HG02852 (cell line): Measurements from ENCODE around the gene KLC1.

ENCODE experiments used
- ATAC-seq: cut with Tn5 transposase; IDR thresholded peaks from one replicate; pipeline ENCODE4 v1.9.1; 2021; ENCODE audit warnings: mild to moderate bottlenecking, moderate library complexity; ENCODE audit not compliant: unreplicated experiment

The KLC1 gene

DNA sequence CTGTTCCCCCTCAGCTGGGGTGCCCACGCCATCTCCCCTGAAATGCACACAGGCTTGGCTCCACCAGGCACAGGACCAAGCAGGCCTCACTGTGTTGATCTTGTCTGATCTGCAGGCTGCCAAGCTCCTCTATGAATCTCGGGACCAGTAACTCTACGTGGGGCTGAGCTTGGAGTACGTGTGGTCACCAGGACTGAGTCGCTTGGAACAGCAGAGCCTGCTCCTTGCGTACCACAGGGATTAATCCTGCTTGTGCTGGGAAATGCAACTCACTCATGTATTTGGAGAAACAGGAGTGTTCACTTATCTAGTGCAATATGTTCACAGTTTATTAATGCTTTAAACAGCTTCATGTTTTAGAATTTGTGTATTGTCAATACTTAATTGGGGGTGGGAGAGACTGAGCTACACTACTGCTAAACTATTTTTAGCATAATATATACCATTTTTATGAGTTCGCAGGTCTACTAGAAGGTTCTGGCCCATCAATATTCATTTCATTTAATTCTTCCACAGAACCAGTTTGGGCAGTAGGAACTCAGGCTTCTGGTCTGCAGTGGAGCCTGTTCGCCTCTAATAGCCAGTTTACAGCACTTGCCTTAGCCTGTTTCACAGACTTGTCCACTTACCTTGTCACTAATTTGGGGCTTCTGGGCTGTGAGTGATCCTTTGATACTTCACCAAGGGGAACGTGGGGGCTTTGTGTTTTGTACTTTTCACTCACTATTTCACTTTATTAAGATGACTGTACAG is 104.0 kb downstream of the KLC1 start:
- no peak for ATAC-seq

DNA sequence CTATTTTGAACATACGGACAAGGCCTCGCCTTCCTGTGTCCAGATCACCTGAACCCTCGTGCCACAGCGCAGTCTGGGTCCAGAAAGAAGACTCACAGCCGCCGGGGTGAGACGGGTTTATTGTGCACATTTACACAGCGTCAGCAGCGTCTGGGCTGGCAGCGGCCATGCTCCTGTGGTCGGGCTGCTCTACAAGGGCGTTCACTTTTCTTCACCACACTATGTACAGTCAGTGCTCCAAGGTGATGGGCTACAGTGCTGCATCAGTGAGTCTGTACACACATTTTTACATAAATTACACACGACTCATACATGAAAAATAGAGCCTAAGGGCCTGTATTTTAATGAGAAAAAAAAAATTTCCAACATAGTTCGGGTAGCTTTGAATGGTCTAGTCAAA is 104.6 kb downstream of the KLC1 start:
- no peak for ATAC-seq

DNA sequence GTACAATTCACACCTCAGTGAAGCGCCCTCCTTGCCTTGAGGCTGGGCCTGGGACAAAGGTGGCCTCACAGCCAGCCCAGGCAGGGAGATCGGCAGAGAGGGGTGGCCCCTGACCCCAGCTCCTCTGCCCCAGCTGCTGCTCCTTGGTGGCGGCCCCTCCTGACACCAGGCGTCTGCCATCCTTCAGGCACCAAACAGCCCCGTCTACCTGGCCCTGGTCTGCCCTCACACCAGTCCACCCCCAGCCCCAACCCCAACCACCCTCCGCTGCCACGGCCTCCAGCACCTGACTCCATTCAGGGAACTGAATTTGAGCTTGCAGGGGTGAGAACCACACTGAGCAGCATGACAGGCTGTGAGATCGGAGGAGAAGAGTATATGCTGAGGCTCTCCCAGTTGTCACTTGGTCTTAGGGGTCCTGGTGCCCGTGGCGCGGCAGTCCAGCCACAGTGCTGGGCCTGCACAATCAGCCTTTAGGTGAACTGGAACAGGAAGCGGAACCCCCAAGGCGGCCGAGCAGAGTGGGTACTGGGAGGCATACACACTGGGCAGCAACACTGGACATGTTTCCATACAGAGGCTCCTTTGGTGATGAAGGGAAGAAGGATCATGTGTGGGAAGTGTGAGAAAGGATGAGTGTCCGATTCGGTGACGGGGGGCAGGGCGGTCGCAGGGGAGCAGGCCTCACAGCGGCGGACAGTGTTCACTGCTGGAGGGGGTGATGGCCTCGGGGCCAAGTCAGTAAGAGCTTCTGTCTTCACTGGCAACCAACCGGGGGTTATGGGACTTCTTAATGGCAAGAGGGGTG is 105.3 kb downstream of the KLC1 start:
- ATAC-seq, result no peak

DNA sequence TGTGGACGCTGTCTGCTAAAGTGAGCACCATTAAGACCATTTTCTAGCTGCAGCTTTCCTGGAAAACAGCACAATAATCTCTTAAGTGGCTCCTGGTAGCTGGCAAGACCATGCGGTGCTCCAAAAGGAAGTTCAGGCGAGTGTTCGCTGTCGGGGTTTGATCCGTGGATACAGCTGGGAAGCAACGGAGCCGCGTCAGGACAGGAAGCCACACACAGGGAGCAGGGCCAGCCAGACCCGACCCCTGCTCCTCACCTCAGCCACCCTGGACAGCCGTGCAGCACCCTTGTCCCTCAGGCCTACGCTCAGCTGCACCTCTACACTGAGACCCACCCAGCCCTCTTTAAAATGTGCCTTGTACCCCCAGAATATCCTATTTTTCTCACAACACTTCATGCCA is 106.0 kb downstream of the KLC1 start:
- ATAC-seq, result no peak

DNA sequence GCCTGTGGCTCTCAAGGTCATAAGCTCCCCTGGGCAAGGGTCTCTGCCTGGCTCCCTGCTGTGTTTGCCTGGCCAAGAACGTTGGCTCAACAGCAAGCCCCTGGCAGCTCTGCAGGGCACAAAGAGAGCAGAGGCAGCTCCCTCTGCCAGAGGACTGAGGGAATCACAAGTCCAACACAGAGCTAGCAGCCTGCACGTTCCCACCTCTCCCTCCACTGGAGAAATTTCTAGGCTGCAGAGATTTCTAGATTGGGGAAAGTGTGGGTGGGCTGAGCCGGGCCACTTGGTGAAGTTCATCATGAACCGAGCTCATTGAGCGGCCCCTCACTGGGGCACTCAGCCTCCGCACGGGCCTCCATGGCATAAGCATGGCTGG is 106.4 kb downstream of the KLC1 start:
- no peak for ATAC-seq

DNA sequence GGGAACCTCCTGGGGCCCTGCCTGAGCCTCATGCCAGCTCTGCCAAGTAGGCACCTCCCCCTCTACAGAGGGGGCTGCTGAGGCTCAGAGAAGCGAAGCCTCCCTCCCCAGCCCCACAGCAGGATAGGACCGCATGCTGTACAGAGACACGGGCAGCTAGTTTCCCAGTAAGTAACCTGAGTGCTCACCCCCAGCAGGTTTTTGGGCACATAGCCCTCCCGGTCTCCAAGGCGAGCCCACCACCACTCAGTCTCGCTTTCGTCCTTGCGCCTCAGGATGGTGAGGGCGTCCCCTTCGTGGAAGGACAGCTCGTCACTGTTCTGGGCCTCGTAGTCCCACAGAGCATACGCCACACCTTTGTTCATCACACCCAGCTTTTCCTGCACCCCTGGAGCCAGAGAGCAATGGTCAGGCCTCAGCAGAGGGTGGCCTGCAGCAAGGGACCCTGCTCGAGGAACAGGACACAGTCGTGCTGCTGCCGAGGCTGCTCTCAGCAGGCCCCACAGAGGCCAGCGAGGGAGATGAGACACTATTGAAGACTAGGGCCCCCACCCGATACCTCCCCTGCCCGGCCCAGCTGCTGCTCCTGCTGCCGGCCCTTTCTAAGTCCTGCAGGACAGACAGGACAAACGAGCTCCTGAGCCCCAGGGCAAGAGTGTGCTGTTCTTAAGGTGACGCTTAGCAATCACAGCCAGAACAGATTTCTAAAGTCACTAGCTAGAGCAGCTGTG is 107.0 kb downstream of the KLC1 start:
- ATAC-seq, result no peak

DNA sequence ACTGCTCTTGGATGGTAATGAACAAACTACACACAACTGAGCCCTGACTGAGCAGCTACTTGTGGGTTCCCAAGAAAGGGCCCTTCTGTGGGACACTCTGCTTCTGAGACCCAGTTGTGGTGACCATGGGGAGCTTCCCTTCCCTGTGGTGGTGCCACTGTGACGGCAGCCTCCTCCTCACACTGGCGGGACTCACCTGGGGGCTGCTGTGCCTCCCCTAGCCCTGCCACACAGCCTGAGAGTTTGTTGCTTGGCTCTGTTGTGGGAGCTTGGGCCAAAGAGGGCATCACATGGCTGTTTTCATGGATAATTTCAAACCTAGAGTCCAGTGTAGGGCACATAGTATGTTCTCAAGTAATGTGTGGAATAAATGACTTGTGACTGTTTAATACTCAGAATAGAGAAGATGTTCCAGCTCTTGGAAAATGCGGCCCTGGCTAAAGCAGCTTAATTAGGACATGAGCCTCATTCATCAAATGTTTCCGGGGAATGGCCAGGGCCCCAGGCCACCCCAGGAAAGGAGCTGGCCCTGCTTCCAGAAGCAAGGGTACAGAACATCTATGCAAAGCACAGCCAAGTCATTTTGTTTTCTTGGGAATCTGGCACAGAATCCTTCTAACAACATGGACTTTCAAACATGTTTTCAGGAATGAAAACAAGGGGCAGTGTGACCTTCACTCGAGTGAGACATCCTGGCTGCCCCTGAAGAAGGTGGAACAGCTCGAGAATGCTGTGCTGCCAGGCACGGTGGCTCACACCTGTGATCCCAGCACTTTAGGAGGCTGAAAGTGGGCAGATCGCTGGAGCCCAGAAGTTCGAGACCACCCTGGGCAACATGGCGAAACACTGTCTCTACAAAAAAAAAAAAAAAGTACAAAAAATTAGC is 107.8 kb downstream of the KLC1 start:
- ATAC-seq, result no peak

DNA sequence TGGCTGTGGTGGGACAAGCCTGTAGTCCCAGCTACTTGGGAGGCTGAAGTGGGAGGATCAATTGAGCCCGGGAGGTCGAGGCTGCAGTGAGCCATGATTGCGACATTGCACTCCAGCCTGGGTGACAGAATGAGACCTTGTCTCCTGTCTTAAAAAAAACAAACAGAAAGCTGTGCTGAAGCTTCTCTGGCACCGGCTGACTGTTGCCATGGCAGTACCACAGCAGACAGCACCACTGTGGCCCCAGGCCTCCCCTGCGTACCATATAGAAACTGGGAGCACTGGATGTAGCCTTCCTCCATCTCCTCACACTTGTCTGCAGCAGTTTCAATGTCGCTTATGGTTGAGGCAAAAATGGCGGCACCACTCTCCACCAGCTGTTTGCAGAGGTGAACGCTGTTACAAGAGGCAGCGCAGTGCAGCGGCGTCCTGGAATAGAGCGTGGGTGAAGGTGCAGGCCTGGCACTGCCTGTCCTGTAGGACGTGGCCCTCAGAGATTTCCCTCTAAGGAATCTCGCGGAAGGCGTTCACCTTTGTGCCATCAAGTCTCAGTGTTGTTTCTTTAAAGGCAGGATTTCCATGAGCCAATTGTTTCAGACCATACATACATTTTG is 108.5 kb downstream of the KLC1 start:
- ATAC-seq, result no peak

DNA sequence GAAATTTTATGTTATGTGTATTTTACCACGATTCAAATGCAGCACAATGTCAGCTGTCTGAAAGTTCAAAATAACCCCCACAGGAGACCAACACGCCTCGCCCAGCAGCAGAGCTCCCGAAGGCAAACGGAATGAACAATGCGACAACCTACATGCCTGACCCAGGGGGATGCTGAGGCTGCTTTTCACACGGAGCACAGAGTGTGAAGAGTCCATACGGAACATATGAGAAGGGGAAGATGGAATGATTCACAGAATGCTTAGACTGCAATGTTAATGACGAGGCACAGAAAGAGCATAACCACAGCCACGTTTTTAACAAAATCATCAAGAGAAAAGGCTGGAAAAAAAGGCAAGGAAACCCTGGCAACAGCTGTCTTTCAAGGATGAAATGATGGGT is 109.2 kb downstream of the KLC1 start:
- ATAC-seq, result no peak

DNA sequence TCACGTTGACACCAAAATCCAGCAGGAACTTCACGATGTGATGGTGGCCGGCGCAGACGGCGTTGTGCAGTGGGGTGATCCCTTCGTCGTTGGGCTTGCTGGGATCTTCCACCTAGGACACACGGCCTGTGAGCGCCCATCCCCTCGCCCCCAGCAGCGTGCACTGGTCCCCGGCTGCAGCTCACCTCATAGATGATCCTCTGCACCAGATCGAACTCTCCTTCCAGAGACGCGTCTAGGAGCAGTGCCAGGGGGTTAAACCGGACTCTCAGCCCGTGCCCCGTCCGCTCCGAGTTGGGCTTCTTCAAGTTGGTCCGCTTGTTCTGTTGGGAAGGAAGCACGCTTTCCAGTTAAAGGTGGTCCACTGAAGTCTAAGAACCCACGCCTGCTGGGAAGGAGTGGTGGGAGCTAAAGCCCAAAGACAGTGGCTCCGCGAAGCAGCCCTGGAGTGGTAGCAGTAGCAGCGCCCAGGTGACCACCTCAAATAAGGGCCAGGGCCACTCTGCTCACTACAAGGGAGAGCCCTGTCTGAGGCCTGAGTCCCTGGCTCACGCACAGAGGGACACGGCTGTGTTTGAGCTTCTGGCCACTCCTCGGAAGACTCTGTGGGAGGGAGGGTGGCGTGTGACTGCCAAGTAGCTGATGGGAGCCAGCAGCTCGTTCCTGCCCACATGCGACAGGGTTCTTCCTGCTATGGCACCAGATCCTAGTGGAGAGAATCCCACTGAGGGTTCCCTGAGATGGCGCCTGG is 109.9 kb downstream of the KLC1 start:
- no peak for ATAC-seq

DNA sequence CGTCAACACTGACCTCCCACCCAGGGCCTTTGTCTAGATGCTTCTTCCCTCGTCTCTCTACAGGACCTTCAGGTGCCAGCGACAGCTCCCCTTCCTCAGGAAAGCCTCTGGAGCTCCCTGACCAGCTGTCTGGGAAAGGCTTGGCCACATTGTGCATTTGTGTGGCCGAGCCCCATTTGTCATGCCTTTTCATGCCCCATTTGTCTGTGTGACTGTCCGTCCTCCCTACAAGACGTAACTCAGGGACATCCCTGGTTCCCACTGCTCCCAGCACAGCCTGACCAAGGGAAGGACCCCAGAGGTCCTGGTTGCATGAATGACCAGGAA is 110.4 kb downstream of the KLC1 start:
- no peak for ATAC-seq

DNA sequence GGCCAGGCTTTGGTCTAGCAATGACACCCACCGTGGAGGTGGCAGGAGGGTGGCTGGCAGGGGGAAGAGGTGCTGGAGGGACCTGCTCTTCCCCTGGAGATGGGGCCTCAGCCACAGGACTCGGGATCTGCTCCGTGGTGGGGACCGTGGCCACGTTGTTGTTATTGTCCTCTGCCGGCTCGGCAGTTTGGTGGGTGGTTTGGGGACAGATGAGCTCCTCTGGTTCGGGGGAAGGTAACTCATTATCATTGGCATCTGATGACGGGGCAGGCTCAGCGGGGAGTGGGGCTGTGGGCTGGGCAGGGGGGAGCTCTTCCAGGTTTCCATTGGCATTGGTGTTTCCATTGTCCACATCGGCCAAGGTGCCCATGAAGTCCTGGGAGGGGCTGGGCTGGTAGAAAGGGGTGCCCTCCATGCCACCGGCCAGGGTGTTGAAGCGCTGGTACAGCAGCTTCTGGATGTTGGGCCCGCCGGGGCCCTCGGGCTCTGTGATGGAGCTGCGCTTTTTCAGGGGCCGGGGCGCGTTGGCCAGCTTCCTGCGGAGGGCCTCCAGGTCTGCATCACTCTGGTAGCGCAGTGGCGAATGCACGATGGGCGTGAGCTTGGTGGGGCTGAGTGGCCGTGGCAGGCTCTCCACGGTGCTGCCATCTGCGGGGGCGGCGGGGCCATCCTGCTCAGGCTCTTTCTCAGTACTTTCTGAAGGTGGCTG is 110.9 kb downstream of the KLC1 start:
- no peak for ATAC-seq

DNA sequence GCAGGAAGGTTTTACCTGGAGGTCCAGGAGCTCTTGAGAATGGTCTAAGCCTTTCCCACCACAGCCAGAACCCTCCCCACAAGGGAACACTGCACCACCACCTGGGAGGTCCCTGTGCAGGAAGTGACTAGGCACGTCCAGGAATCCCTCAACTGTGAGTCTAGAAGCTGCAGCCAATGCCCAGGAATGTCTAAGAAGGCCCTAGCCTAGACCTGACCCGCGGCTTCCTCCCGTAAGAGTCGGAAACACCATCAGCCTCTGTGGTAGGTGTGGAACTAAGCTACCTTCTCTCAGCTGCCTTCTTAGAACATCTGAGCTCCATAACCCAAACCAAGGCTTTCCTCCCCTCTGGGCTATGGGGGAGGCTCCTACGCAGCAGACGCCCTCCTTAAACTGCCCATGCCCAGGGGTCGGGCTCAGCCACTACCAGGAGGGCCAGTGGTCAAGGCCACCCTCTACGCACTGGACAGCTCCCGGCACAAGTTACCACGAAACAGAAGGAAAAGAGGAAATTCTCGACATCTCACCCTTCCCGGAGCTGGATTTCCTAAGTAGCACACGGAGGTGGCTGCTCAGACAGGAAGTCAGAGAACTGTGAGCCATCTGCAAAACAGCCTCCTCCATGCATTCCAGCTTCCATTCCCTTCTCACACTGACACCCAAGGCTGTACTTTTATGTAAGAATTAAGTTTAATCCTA is 112.1 kb downstream of the KLC1 start:
- ATAC-seq, result no peak

DNA sequence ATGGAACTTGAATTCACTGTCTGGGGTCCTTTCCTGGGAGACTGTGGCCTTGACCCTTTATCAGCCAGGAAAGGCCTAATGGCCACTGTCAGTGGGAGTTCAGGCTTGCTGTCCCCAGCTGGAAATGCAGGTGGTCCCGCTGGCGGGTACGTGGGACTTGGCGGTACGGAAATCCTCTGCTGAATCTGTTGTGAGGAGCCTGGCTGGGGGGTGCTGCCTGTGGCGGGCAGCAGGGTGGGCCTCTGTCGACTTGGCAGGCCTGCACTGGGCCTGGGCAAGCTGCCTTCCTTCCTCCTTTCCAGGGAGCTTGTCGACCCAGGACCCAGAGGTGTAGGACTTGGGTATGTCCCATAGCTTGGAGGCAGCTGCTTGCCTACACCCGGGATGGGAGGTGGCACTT is 112.9 kb downstream of the KLC1 start:
- ATAC-seq, result no peak

DNA sequence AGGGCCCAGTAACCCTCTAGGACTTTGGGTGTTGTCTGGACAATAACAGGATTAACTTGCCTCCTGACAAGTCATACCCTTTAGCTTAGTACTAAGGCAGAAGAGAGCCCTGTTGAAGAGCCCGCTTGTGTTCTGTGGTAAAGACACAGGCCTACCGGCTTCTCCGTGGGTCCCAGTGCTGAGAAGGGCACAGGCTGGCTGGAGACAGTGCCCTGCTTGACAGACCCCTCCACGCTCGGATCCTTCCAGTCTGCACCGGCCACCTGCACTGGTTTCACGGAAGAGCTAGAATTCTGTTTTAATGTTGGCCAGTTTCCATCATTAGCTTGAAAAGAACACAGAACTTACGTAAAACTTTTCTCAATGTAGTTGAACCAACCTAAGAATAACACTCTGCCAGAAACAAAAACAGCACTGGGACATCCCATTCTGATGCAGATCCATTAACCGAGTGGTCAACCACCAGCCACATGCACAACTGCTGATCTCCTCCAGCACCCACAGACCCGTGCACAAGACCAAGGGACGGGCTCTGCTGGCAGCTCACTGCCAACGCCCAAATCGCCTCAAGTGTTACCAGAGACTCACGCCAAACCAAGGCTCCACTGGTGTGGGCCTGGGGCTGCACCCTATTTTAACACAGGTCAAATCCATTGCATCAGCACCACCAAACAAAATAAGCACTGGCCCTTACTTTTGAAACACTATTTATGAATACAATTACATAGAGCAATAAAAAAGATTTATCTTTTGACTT is 113.7 kb downstream of the KLC1 start:
- ATAC-seq, result no peak

DNA sequence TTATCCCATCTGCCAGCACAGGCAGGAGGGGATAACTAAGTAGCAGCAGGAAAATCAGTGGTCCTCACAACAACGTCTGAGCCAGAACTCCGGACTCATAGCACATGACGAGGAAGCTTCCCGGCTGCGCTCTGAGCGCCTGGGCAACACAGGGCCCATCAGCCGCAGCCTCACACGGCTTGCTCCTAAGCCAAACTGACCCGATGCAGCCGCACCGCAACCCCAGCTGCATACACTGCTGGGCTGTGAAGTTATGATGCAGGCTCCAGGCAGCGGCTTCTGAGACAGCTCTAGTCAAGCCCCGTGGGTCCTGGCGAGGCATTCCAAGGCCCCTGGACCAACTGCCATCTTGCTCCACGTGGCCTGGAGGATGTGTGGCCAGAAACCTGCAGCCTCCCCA is 114.7 kb downstream of the KLC1 start:
- ATAC-seq, result no peak

DNA sequence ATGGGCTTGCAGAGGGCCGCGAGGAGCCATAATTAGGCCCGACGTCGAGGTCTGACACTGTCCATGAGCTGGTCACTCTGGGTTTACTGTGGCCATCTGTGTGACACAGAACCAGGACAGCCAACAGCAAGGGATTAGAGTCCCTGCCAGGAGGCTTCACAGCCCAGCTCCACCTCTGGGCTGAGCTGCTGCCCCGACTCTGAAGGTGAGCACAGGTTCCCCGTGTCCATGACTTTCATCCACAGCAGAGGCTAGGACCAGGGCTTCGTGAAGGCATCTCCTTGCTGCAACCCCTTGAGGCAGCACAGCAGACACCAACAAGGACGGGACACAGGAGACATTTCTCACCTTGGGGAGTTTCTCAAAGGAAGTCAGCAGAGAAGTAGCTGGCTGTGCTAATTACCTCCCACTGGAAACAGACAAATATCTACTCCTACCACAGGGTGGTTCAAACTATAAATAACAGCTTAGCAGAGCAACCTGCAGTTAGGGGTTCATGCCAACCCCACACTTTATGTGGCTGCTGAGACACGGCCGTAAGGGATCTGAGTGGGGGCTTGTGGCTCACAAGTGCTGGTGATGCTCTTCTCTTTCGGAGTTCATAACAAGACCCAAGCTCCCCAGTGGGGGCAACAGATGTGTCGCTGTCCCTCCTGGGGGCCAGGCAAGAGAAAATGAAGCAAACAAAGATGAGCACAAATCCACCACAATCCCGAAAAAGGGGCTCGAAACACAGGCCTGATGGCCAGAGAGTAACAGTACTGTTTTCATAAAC is 115.8 kb downstream of the KLC1 start:
- no peak for ATAC-seq
